Duodenal mucosa (tissue), 2 donors: ENCODE data around the gene VSIR.

Experiments used
- H3K27ac ChIP-seq: one replicate; pipeline ENCODE4 v1.7.0; 2013; ENCODE audit warnings: low read depth, low read length
- H3K27me3 ChIP-seq, 2 donors: one replicate each; pipeline ENCODE4 v1.7.0; 2013; ENCODE audit warnings: low read length in 2 of 2, control low read depth in 1 of 2; ENCODE audit not compliant: insufficient read depth in 2 of 2, control insufficient read depth in 1 of 2
- H3K36me3 ChIP-seq, 2 donors: one replicate each; pipeline ENCODE4 v1.7.0; 2013; ENCODE audit warnings: low read length in 2 of 2, control low read depth in 1 of 2; ENCODE audit not compliant: insufficient read depth in 2 of 2, control insufficient read depth in 1 of 2
- H3K4me1 ChIP-seq, 2 donors: one replicate each; pipeline ENCODE4 v1.7.0; 2013; ENCODE audit warnings: low read length in 2 of 2, control low read depth in 1 of 2; ENCODE audit not compliant: insufficient read depth in 2 of 2, control insufficient read depth in 1 of 2
- H3K4me3 ChIP-seq, 2 donors: one replicate each; pipeline ENCODE4 v1.7.0; 2013; ENCODE audit warnings: low read length in 2 of 2, low read depth in 1 of 2
- H3K9ac ChIP-seq, 2 donors: one replicate each; pipeline ENCODE4 v1.7.0; 2013; ENCODE audit warnings: low read length in 2 of 2, low read depth in 1 of 2
- H3K9me3 ChIP-seq, 2 donors: one replicate each; pipeline ENCODE4 v1.7.0; 2013; ENCODE audit warnings: low read length in 2 of 2, control low read depth in 1 of 2; ENCODE audit not compliant: control insufficient read depth in 1 of 2

Gene VSIR

GRCh38 chr10:71815515-71816130 is 42.3 kb upstream of the VSIR start:
- H3K9ac ChIP-seq, result no peak overlapping the region
- peaks cover 39 to 61% of the 10 kb centered on the region in 2 donors for H3K36me3 ChIP-seq
- no peak overlapping the region for H3K27ac ChIP-seq
- no peaks in the 10 kb centered on the region for H3K9me3 ChIP-seq
- no peak overlapping the region for H3K4me3 ChIP-seq
- H3K27me3 ChIP-seq, result no peaks in the 10 kb centered on the region
- H3K4me1 ChIP-seq, result no peaks in the 10 kb centered on the region

GRCh38 chr10:71814922-71815411 is 41.6 kb upstream of the VSIR start:
- no peaks in the 10 kb centered on the region for H3K27me3 ChIP-seq
- H3K36me3 ChIP-seq, result peaks cover 32 to 54% of the 10 kb centered on the region in 2 donors
- H3K27ac ChIP-seq, result no peak overlapping the region
- no peak overlapping the region for H3K9ac ChIP-seq
- H3K9me3 ChIP-seq, result no peaks in the 10 kb centered on the region
- H3K4me3 ChIP-seq, result no peak overlapping the region
- no peaks in the 10 kb centered on the region for H3K4me1 ChIP-seq

DNA sequence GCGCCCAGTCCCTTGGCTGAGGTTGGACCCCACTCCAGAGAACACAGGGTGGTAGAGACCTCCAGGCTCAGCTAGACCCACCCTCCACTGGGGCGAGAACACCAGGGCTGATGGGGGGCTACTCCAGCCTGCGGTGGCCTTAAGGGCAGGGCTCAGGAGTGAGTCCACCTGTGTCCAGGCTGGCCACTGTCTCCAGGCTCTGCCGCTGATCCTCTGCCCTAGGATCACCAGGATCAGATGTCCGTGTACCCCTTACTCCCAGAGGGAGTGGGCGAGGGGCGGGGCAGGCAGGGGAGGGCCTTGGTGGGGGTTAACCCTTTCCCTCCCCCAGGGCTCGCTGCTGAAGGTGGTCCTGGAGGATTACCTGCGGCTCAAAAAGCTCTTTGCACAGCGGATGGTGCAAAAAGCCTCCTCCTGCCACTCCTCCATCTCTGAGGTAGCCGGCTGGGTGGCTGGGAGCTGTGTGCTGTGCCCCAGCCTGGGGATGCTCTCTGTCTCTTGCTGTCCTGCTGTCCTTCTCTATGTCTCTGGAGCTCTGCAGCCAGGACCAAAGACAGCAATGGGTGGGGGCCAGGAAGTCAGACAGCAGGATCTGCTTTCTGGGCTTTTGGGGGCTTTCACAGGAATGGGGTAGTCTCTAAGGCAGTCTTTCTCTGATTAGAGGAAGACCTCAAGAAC is 39.7 kb upstream of the VSIR start:
- H3K9me3 ChIP-seq, result no peaks in the 10 kb centered on the region
- H3K27ac ChIP-seq, result no peak overlapping the region
- H3K9ac ChIP-seq, result no peak overlapping the region
- H3K4me1 ChIP-seq, result no peaks in the 10 kb centered on the region
- no peak overlapping the region for H3K4me3 ChIP-seq
- peaks cover 15 to 35% of the 10 kb centered on the region in 2 donors for H3K36me3 ChIP-seq
- no peaks in the 10 kb centered on the region for H3K27me3 ChIP-seq

DNA sequence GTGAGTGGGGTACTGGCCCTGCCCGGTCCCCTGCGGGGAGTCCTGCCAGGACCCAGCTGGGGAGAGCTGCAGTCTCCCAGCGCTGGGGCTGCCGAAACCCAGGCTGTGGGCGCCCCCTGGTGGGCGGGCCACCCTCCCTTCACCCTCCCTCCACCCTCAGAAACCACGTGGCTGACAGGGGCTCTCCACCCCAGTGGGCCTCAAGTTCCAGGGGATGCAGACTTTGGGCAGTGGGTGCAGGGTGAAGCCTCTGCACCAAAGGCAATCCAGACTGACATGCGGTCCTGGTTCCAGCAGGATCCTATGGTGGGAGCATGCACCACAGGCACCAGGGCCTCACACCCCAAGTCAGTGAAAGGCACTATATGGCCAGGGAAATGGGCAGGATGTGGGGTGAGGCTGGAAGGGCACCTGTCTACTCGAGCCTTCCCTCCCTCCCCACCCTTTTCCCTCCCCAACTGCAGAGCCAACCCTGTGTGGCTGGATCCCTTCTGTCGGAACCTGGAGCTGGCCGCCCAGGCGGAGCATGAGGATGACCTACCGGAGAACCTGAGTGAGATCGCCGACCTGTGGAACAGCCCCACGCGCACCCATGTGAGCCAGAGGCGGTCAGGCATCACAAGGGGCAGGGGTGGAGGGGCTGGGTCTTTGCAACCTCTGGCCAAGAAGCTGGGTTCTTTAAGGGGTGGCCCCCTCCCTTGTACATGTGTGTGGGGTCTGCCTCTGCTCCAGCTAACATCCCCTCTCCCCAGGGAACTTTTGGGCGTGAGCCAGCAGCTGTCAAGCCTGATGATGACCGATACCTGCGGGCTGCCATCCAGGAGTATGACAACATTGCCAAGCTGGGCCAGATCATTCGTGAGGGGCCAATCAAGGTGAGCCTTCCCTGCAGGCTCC is 38.9 kb upstream of the VSIR start:
- Histone ChIP-seq H3K9ac (no peak overlapping the region), H3K36me3 (peaks cover 11 to 27% of the 10 kb centered on the region in 2 donors), H3K4me3 (no peak overlapping the region), H3K4me1 (no peaks in the 10 kb centered on the region), H3K9me3 (no peaks in the 10 kb centered on the region), H3K27ac (no peak overlapping the region), H3K27me3 (no peaks in the 10 kb centered on the region)

GRCh38 chr10:71811351-71811750 is 38.0 kb upstream of the VSIR start:
- Histone ChIP-seq H3K9ac (no peak overlapping the region), H3K9me3 (no peaks in the 10 kb centered on the region), H3K36me3 (peaks cover 8 to 18% of the 10 kb centered on the region in 2 donors), H3K27me3 (no peaks in the 10 kb centered on the region), H3K27ac (no peak overlapping the region), H3K4me1 (peaks cover 0 to under 1% of the 10 kb centered on the region in 2 donors), H3K4me3 (no peak overlapping the region)

DNA sequence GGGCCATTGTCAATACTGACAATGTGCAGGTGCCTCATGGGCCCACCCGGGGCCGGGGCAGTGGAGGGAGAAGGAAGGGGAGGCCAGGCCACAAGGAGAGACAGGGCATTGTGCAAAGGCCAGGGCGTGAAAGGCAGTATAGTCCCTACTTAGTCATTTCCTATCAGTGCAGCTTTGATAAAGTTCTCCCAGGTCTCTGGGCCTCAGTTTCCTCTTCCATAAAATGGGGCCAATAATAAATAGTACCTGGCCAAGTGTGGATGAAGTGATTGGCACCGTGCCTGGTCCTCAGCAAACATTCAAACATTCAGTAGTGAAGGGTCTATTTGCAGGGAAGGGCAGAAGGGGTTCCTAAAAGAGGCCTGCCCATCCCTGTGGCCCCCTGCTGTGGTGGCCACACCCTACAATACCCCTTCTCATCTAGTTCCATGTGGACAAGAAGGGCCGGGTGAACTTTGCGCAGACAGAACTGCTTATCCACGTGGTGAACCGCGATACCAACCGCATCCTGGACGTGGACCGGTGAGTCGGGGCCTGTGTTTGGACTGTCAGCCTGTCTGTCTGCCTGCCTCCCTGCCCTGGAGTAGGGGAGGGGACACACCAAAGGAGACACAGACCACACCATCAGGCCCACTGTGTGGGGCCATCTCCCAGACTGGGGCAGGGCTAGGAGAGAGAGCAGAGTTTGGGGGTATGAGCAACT is 36.9 kb upstream of the VSIR start:
- Histone ChIP-seq H3K4me3 (no peak overlapping the region), H3K9ac (no peak overlapping the region), H3K27me3 (no peaks in the 10 kb centered on the region), H3K36me3 (peaks cover 0 to 6% of the 10 kb centered on the region in 2 donors), H3K9me3 (no peaks in the 10 kb centered on the region), H3K27ac (no peak overlapping the region), H3K4me1 (peaks cover 0 to 4% of the 10 kb centered on the region in 2 donors)

DNA sequence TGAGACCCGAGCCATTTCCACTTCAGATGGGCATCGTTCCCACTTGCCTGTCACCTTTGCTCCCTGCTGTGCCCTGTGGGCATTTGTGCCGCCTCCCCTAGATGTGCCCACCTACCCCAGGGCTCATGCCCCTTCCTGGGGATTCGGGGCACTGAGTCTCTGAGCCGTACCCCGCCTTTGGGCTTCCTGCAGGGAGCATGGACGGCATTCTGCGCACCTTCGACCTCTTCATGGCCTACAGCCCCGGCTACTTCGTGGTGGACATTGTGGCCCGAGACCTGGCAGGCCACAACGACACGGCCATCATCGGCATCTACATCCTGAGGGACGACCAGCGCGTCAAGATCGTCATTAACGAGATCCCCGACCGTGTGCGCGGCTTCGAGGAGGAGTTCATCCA is 36.3 kb upstream of the VSIR start:
- Histone ChIP-seq H3K27ac (no peak overlapping the region), H3K9me3 (no peaks in the 10 kb centered on the region), H3K4me3 (no peak overlapping the region), H3K36me3 (peaks cover 0 to under 1% of the 10 kb centered on the region in 2 donors), H3K9ac (no peak overlapping the region), H3K27me3 (no peaks in the 10 kb centered on the region), H3K4me1 (peaks cover 0 to 4% of the 10 kb centered on the region in 2 donors)

DNA sequence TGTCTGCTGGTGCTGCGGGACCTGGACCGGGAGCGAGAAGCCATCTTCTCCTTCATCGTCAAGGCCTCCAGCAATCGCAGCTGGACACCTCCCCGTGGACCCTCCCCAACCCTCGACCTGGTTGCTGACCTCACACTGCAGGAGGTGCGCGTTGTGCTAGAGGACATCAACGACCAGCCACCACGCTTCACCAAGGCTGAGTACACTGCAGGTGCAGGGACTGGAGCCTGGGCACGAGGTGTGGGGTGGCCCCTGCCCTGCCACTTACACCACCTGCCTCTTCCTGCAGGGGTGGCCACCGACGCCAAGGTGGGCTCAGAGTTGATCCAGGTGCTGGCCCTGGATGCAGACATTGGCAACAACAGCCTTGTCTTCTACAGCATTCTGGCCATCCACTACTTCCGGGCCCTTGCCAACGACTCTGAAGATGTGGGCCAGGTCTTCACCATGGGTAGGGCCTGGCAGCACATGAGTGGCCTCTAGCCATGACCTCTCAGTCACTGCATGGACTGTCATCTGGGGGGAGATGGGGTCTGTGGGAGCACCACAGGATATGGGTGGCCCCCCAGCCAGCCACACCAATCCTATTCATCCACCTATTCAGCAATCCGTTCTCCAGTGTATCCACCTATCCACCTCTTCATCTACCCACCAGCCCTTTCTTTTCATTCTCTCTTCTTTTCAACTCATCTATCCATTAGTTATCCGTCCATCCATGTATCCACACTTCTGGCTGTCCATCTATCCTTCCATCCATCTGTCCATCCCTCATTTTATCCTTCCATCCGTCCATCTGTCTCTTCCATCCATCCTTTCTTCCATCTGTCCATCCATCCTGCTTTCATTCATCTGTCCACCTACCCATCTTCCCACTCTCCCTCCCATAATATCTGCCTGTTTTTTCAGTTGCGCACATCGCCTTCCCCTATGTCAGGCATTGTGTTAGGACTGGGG is 34.5 kb upstream of the VSIR start:
- Histone ChIP-seq H3K9ac (no peak overlapping the region), H3K9me3 (no peaks in the 10 kb centered on the region), H3K27ac (no peak overlapping the region), H3K4me3 (no peak overlapping the region), H3K36me3 (no peaks in the 10 kb centered on the region), H3K4me1 (peaks cover 0 to 4% of the 10 kb centered on the region in 2 donors), H3K27me3 (no peaks in the 10 kb centered on the region)
